Liver (tissue), 9 donors: Measurements from ENCODE around the gene CCL27. TPM values are rescaled to one million over a fixed set of nuclear protein-coding genes. Genes with fewer than 3 reads are reported as not detected.

Experiments used
- DNase-seq: peaks from one replicate; pipeline ENCODE4 v3.0.0-alpha.2; 2017; ENCODE audit warnings: low spot score
- H3K27ac ChIP-seq, 2 donors: one replicate each; pipeline ENCODE4 v1.7.0; 2013; ENCODE audit warnings: inconsistent platforms in 2 of 2, low read length in 2 of 2, control low read depth in 1 of 2, low read depth in 1 of 2, mild to moderate bottlenecking in 1 of 2
- H3K27me3 ChIP-seq, 4 donors: one replicate each; pipeline versions ENCODE4 v1.6.1 to v1.7.0; 2013; ENCODE audit warnings: low read length in 3 of 4, inconsistent platforms in 1 of 4, mild to moderate bottlenecking in 1 of 4, moderate library complexity in 1 of 4; ENCODE audit not compliant: control insufficient read depth in 4 of 4, insufficient read depth in 4 of 4
- H3K36me3 ChIP-seq, 4 donors: one replicate each; pipeline versions ENCODE4 v1.6.1 to v1.7.0; 2013; ENCODE audit warnings: low read length in 3 of 4, mild to moderate bottlenecking in 3 of 4, low read depth in 1 of 4, moderate library complexity in 1 of 4; ENCODE audit not compliant: control insufficient read depth in 4 of 4, insufficient read depth in 3 of 4
- H3K4me1 ChIP-seq, 4 donors: one replicate each; pipeline versions ENCODE4 v1.6.1 to v1.7.0; 2013; ENCODE audit warnings: low read length in 3 of 4, mild to moderate bottlenecking in 3 of 4, moderate library complexity in 1 of 4; ENCODE audit not compliant: control insufficient read depth in 4 of 4, insufficient read depth in 4 of 4
- H3K4me3 ChIP-seq, 3 donors: one replicate each; pipeline versions ENCODE4 v1.6.1 to v1.7.0; 2013; ENCODE audit warnings: low read length in 3 of 3, control low read depth in 1 of 3, low read depth in 1 of 3, mild to moderate bottlenecking in 1 of 3
- H3K9ac ChIP-seq, 2 donors: one replicate each; pipeline ENCODE4 v1.7.0; 2013; ENCODE audit warnings: low read length in 2 of 2, mild to moderate bottlenecking in 2 of 2, moderate library complexity in 2 of 2, control low read depth in 1 of 2, low read depth in 1 of 2
- H3K9me3 ChIP-seq, 4 donors: one replicate each; pipeline versions ENCODE4 v1.6.1 to v1.7.0; 2013; ENCODE audit warnings: low read length in 3 of 4; ENCODE audit not compliant: control insufficient read depth in 4 of 4
- ATF3 ChIP-seq: IDR thresholded peaks from 2 replicates; pipeline ENCODE4 v1.6.1; 2016; ENCODE audit warnings: antibody characterized with exemption
- CTCF ChIP-seq: fragments of 150-350 bp; IDR thresholded peaks from 2 replicates; pipeline ENCODE4 v1.5.1; 2017; ENCODE audit warnings: improper control_type of control experiment, low read depth, low read length; ENCODE audit not compliant: missing input control
- EGR1 ChIP-seq, 2 donors: IDR thresholded peaks; 2 replicates each; pipeline ENCODE4 v1.6.1; 2016 to 2018; ENCODE audit warnings: antibody characterized with exemption in 2 of 2, low read depth in 2 of 2
- FOXA1 ChIP-seq: IDR thresholded peaks from 2 replicates; pipeline ENCODE4 v1.6.1; 2016; ENCODE audit warnings: antibody characterized with exemption
- FOXA2 ChIP-seq: IDR thresholded peaks from 2 replicates; pipeline ENCODE4 v1.6.1; 2016; ENCODE audit warnings: antibody characterized with exemption
- GABPA ChIP-seq, 2 donors: IDR thresholded peaks in 1 of 2; conservative IDR thresholded peaks in 1 of 2; 2 replicates each; pipeline ENCODE4 v1.6.1; 2016; ENCODE audit warnings: antibody characterized with exemption in 2 of 2, mild to moderate bottlenecking in 1 of 2, moderate library complexity in 1 of 2
- HNF4A ChIP-seq, 2 donors: conservative IDR thresholded peaks; 2 replicates each; pipeline ENCODE4 v1.6.1; 2016; ENCODE audit warnings: antibody characterized with exemption in 2 of 2, mild to moderate bottlenecking in 2 of 2
- HNF4G ChIP-seq: IDR thresholded peaks from 2 replicates; pipeline ENCODE4 v1.6.1; 2016; ENCODE audit warnings: antibody characterized with exemption
- JUND ChIP-seq, 2 donors: IDR thresholded peaks; 2 replicates each; pipeline ENCODE4 v1.6.1; 2016; ENCODE audit warnings: antibody characterized with exemption in 2 of 2
- MAX ChIP-seq: IDR thresholded peaks from 2 replicates; pipeline ENCODE4 v1.6.1; 2016; ENCODE audit warnings: antibody characterized with exemption
- NR2F2 ChIP-seq: IDR thresholded peaks from 2 replicates; pipeline ENCODE4 v1.6.1; 2016; ENCODE audit warnings: antibody characterized with exemption
- RAD21 ChIP-seq, 2 donors: IDR thresholded peaks; 2 replicates each; pipeline ENCODE4 v1.6.1; 2016; ENCODE audit warnings: antibody characterized with exemption in 2 of 2, mild to moderate bottlenecking in 2 of 2
- REST ChIP-seq: IDR thresholded peaks from 2 replicates; pipeline ENCODE4 v1.6.1; 2016; ENCODE audit warnings: antibody characterized with exemption, mild to moderate bottlenecking
- RXRA ChIP-seq, 2 donors: IDR thresholded peaks; 2 replicates each; pipeline ENCODE4 v1.6.1; 2017 to 2018; ENCODE audit warnings: antibody characterized with exemption in 2 of 2, mild to moderate bottlenecking in 1 of 2
- SP1 ChIP-seq: IDR thresholded peaks from 2 replicates; pipeline ENCODE4 v1.6.1; 2018; ENCODE audit warnings: antibody characterized with exemption, mild to moderate bottlenecking
- TAF1 ChIP-seq: conservative IDR thresholded peaks from 2 replicates; pipeline ENCODE4 v1.6.1; 2016; ENCODE audit warnings: antibody characterized with exemption, mild to moderate bottlenecking
- YY1 ChIP-seq: IDR thresholded peaks from 2 replicates; pipeline ENCODE4 v1.6.1; 2016; ENCODE audit warnings: antibody characterized with exemption, mild to moderate bottlenecking
- ZBTB33 ChIP-seq: IDR thresholded peaks from 2 replicates; pipeline ENCODE4 v1.6.1; 2016; ENCODE audit warnings: antibody characterized with exemption
- WGBS: extraction: QIAGEN DNeasy Blood & Tissue Kit; methylation state at CpG from one replicate; pipeline ENCODE4 v1.1.7; 2013; 5-methylcytosine and 5-hydroxymethylcytosine counted together
- polyA plus RNA-seq, 2 donors: library from polyadenylated mRNA; stranded (reverse) in 1 of 2; unstranded in 1 of 2; fragments of 200-250 nt in 1 of 2; fragments of >200 nt in 1 of 2; fragmentation: Nextera tagmentation in 1 of 2; extraction: Ambion mirVana in 1 of 2; gene quantifications; one replicate each; pipeline versions ENCODE4 v1.2.1 to v1.2.3, GENCODE V29; 2013 to 2015
- total RNA-seq, 2 donors: library from RNA; depleted of rRNA; stranded (reverse); fragments of >200 nt; gene quantifications; one replicate each; pipeline ENCODE4 v1.2.3, GENCODE V29; 2014
- donor health status: healthy.
- donor health status: healthy.
- donor health status: healthy.
- donor health status: healthy.
- donor health status: healthy.

CCL27 gene
- total and polyA plus RNA-seq, 4 donors, result not detected

- TF ChIP-seq GABPA (IDR thresholded peaks at IDR 0.05 in 1 of 2, conservative IDR thresholded peaks at IDR 0.05 in 1 of 2), result no peak
- TF ChIP-seq HNF4A (conservative IDR thresholded peaks at IDR 0.05), result no peak
- TF ChIP-seq JUND (IDR thresholded peaks at IDR 0.05), result no peak
- TF ChIP-seq HNF4G, result no peak
- TF ChIP-seq EGR1 (IDR thresholded peaks at IDR 0.05; ENCODE audit: low read depth in 2 of 2), result no peak
Measured at GRCh38 chr9:34658461-34658860, 4.0 kb downstream of the CCL27 start (continued).

- Histone ChIP-seq H3K27me3 (no peaks in the 10 kb centered on the region), H3K9me3 (no peaks in the 10 kb centered on the region), H3K36me3 (peaks cover 0 to 11% (median 0%) of the 10 kb centered on the region in 4 donors), H3K27ac (no peak overlapping the region), H3K4me1 (peaks cover 6 to 22% (median 17%) of the 10 kb centered on the region in 4 donors), H3K4me3 (no peak overlapping the region), H3K9ac (no peak overlapping the region)
- 92% methylated on average over 5 of the region's 5 CpGs for WGBS
- DNase-seq, result no peak
- TF ChIP-seq MAX, result no peak
- no peak for TF ChIP-seq FOXA2
- no peak for TF ChIP-seq CTCF
- TF ChIP-seq TAF1, result no peak
- TF ChIP-seq NR2F2, result no peak
- TF ChIP-seq ATF3, result no peak
- no peak for TF ChIP-seq RAD21 (IDR thresholded peaks at IDR 0.05)
- TF ChIP-seq GABPA (IDR thresholded peaks at IDR 0.05 in 1 of 2, conservative IDR thresholded peaks at IDR 0.05 in 1 of 2), result no peak
- no peak for TF ChIP-seq YY1
- no peak for TF ChIP-seq HNF4A (conservative IDR thresholded peaks at IDR 0.05)
- no peak for TF ChIP-seq SP1
- TF ChIP-seq EGR1 (IDR thresholded peaks at IDR 0.05; ENCODE audit: low read depth in 2 of 2), result no peak
- TF ChIP-seq FOXA1, result no peak
- TF ChIP-seq RXRA (IDR thresholded peaks at IDR 0.05), result no peak
- no peak for TF ChIP-seq ZBTB33
- no peak for TF ChIP-seq REST
- TF ChIP-seq HNF4G, result no peak
- TF ChIP-seq JUND (IDR thresholded peaks at IDR 0.05), result no peak
Measured at GRCh38 chr9:34656992-34657391, 5.5 kb downstream of the CCL27 start.
